ENCODE results near the gene NCKAP1. TPM values are rescaled to one million over a fixed set of nuclear protein-coding genes. Genes with fewer than 3 reads are reported as not detected.
"Not testable (repeated sequence)": the region's sequence is repeated elsewhere in the genome, so short reads cannot be mapped to it uniquely, and the experiment has no call there.

NCKAP1 gene
- total RNA-seq, 1 donor, result 8.8 TPM

GRCh38 chr2:182994228-182994912, 43.9 kb downstream of the NCKAP1 start:
- H3K27me3 ChIP-seq (ENCODE audit: insufficient read depth, low read length), result no peaks in the 10 kb centered on the region
- no peaks in the 10 kb centered on the region for H3K4me1 ChIP-seq (ENCODE audit: insufficient read depth, low read length)

DNA sequence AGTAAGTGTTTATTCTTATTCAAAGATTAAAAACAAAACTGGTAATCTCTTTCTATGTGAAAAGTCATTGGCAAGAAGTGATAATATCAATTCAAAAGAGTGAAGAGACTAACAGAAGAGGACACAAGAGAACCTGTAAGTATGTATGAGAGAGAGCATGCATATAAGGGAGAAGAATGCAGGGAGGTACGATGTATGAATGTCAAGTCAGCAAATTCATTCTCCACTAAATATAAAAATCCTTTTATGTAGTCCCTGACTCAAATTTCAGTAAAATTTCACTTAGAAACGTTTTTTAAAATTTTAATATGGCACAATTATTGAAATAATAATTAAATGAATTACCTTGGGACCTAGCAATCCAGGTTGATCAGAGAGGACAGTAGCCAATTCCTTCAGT, 55.3 kb downstream of the NCKAP1 start:
- Histone ChIP-seq H3K4me1 (ENCODE audit: insufficient read depth, low read length) (no peaks in the 10 kb centered on the region), H3K9me3 (ENCODE audit: low read depth, low read length) (no peaks in the 10 kb centered on the region), H3K4me3 (ENCODE audit: low read length) (no peak overlapping the region), H3K27me3 (ENCODE audit: insufficient read depth, low read length) (no peaks in the 10 kb centered on the region)

More at GRCh38 chr2:182994228-182994912, 43.9 kb downstream of the NCKAP1 start:
- H3K4me3 ChIP-seq (ENCODE audit: low read length), result no peak overlapping the region
- H3K9me3 ChIP-seq (ENCODE audit: low read depth, low read length), result no peaks in the 10 kb centered on the region

- not testable (repeated sequence) for H3K4me1 ChIP-seq (ENCODE audit: insufficient read depth, low read length); H3K27me3 ChIP-seq (ENCODE audit: insufficient read depth, low read length); H3K9me3 ChIP-seq (ENCODE audit: low read depth, low read length); H3K4me3 ChIP-seq (ENCODE audit: low read length)
These were observed 56.8 kb downstream of the NCKAP1 start for GRCh38 chr2:182981475-182981874.

DNA sequence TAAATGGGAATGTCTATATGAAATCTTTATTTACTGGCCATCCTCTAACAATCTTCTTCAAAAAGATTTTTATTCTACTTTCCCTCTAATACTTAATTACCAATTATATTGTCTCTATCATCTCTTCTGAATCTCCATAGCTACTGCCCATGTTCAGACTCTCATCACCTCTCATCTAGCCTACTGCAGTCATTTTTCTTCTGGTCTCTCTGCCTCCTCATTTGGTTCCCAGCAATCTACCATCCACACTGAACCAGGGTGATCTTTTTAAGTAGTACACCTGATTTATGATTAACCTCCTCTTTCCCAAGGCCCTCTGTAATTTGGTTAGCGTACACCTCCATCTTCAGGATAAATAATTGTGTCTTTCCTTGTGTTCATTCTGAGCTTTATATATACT, 57.6 kb downstream of the NCKAP1 start:
- Histone ChIP-seq H3K9me3 (ENCODE audit: low read depth, low read length) (no peaks in the 10 kb centered on the region), H3K4me1 (ENCODE audit: insufficient read depth, low read length) (no peaks in the 10 kb centered on the region), H3K4me3 (ENCODE audit: low read length) (no peak overlapping the region)

GRCh38 chr2:182980115-182980514, 58.1 kb downstream of the NCKAP1 start:
- Histone ChIP-seq H3K4me1 (ENCODE audit: insufficient read depth, low read length) (no peaks in the 10 kb centered on the region), H3K9me3 (ENCODE audit: low read depth, low read length) (no peaks in the 10 kb centered on the region), H3K4me3 (ENCODE audit: low read length) (no peak overlapping the region), H3K27me3 (ENCODE audit: insufficient read depth, low read length) (no peaks in the 10 kb centered on the region)

More for the DNA sequence above, 57.6 kb downstream of the NCKAP1 start:
- no peaks in the 10 kb centered on the region for H3K27me3 ChIP-seq (ENCODE audit: insufficient read depth, low read length)

DNA sequence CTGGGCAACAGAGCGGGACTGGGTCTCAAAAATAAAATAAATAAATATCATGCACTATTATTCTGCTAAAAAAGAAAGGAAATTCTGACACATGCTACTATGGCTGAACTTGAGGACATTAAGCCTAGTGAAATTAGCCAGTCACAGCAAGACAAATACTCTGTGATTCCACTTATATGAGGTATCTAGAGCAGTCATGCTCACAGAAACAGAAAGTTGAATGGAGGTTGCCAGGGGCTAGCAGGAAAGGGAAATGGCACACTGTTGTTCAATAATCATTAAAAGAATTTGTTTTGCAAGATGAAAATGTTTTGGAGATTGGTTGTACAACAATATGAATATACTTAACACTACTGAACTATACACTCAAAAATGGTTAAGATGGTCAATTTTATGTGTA, 60.8 kb downstream of the NCKAP1 start:
- Histone ChIP-seq H3K27me3 (ENCODE audit: insufficient read depth, low read length) (no peaks in the 10 kb centered on the region), H3K4me1 (ENCODE audit: insufficient read depth, low read length) (no peaks in the 10 kb centered on the region)

GRCh38 chr2:182973441-182974352, 64.6 kb downstream of the NCKAP1 start:
- Histone ChIP-seq H3K9me3 (ENCODE audit: low read depth, low read length) (no peaks in the 10 kb centered on the region), H3K4me3 (ENCODE audit: low read length) (no peak overlapping the region), H3K4me1 (ENCODE audit: insufficient read depth, low read length) (no peaks in the 10 kb centered on the region), H3K27me3 (ENCODE audit: insufficient read depth, low read length) (no peaks in the 10 kb centered on the region)

More for the DNA sequence above, 60.8 kb downstream of the NCKAP1 start:
- H3K9me3 ChIP-seq (ENCODE audit: low read depth, low read length), result no peaks in the 10 kb centered on the region
- H3K4me3 ChIP-seq (ENCODE audit: low read length), result no peak overlapping the region

DNA sequence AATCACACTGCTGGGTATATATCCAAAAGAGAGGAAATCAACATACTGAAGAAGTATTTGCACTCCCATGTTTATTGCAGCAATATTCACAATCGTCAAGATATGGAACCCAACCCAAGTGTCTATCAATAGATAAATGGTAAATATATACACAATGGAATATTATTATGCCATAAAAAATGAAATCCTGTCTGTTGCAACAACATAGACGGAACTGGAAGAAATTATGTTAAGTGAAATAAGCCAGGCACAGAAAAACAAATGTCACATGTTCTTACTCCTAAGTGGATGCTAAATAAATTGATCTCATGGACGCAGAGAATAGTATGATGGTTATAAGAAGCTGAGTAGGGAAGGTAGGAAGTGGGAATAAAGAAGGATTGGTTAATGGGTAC, 65.7 kb downstream of the NCKAP1 start:
- Histone ChIP-seq H3K4me1 (ENCODE audit: insufficient read depth, low read length) (no peaks in the 10 kb centered on the region), H3K9me3 (ENCODE audit: low read depth, low read length) (no peaks in the 10 kb centered on the region), H3K27me3 (ENCODE audit: insufficient read depth, low read length) (no peaks in the 10 kb centered on the region), H3K4me3 (ENCODE audit: low read length) (no peak overlapping the region)

GRCh38 chr2:182971820-182972547, 66.3 kb downstream of the NCKAP1 start:
- H3K4me3 ChIP-seq (ENCODE audit: low read length), result no peak overlapping the region
- H3K27me3 ChIP-seq (ENCODE audit: insufficient read depth, low read length), result no peaks in the 10 kb centered on the region
- H3K4me1 ChIP-seq (ENCODE audit: insufficient read depth, low read length), result no peaks in the 10 kb centered on the region
- H3K9me3 ChIP-seq (ENCODE audit: low read depth, low read length), result no peaks in the 10 kb centered on the region

DNA sequence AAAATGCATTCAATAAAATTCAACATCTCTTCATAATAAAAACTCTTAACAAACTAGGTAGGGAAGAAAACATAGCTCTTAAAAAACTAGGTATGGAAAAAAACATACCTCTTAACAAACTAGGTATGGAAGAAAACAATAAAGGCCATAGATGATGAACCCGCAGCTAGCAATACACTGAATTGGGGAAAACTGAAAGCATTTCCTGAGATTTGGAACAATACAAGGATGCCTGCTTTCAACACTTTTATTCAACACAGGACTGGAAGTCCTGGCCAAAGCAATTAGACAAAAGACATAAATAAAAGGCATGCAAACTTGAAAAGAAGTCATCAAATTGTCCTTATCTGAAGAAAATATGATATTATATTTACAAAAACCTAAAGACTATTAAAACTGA, 67.8 kb downstream of the NCKAP1 start:
- no peaks in the 10 kb centered on the region for H3K4me1 ChIP-seq (ENCODE audit: insufficient read depth, low read length)
- no peaks in the 10 kb centered on the region for H3K27me3 ChIP-seq (ENCODE audit: insufficient read depth, low read length)
- no peak overlapping the region for H3K4me3 ChIP-seq (ENCODE audit: low read length)
- no peaks in the 10 kb centered on the region for H3K9me3 ChIP-seq (ENCODE audit: low read depth, low read length)

GRCh38 chr2:182968493-182968892, 69.8 kb downstream of the NCKAP1 start:
- Histone ChIP-seq H3K4me1 (ENCODE audit: insufficient read depth, low read length) (no peaks in the 10 kb centered on the region), H3K9me3 (ENCODE audit: low read depth, low read length) (no peaks in the 10 kb centered on the region), H3K27me3 (ENCODE audit: insufficient read depth, low read length) (no peaks in the 10 kb centered on the region), H3K4me3 (ENCODE audit: low read length) (no peak overlapping the region)

DNA sequence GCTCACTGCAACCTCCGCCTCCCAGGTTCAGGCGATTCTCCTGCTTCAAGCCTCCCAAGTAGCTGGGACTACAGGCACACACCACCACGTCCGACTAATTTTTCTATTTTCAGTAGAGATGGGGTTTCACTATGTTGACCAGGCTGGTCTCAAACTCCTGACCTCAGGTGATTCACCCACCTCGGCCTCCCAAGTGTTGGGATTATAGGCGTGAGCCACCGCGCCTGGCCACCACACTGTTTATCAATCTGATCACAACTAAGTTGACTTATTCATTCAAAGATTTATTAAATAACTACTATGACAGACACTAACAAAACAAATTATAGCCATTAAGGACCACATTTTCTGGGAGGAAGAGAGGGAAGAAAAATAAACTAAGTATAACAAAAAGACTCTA, 71.9 kb downstream of the NCKAP1 start:
- not testable (repeated sequence) for H3K4me1 ChIP-seq (ENCODE audit: insufficient read depth, low read length); H3K4me3 ChIP-seq (ENCODE audit: low read length); H3K27me3 ChIP-seq (ENCODE audit: insufficient read depth, low read length); H3K9me3 ChIP-seq (ENCODE audit: low read depth, low read length)

DNA sequence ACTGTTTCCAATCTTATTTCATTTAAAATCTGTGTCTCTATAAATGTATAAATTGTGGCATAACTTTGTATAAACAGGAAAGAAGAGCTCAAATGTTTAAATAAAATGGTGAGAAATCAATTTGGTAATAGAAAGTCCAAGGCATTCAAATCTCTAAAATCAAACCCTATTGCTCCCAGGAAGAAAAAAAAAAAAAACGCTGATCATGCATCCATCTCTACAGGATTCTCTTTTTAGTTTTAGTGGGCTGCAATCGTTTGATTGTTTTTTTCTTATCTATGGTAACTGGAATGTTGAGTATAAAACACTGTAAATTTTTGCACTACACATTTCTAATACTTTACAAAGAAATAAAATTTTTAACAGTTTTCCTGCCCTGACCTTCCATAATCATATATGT, 75.6 kb downstream of the NCKAP1 start:
- Histone ChIP-seq H3K27me3 (ENCODE audit: insufficient read depth, low read length) (no peaks in the 10 kb centered on the region), H3K4me3 (ENCODE audit: low read length) (no peak overlapping the region)

DNA sequence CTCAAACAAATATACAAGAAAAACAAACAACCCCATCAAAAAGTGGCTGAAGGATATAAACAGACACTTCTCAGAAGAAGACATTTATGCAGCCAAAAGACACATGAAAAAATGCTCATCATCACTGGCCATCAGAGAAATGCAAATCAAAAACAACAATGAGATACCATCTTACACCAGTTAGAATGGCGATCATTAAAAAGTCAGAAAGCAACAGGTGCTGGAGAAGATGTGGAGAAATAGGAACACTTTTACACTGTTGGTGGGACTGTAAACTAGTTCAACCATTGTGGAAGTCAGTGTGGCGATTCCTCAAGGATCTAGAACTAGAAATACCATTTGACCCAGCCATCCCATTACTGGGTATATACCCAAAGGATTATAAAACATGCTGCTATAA, 77.4 kb downstream of the NCKAP1 start:
- not testable (repeated sequence) for H3K4me1 ChIP-seq (ENCODE audit: insufficient read depth, low read length); H3K9me3 ChIP-seq (ENCODE audit: low read depth, low read length); H3K4me3 ChIP-seq (ENCODE audit: low read length); H3K27me3 ChIP-seq (ENCODE audit: insufficient read depth, low read length)

More for the DNA sequence above, 75.6 kb downstream of the NCKAP1 start:
- Histone ChIP-seq H3K9me3 (ENCODE audit: low read depth, low read length) (no peaks in the 10 kb centered on the region), H3K4me1 (ENCODE audit: insufficient read depth, low read length) (no peaks in the 10 kb centered on the region)

DNA sequence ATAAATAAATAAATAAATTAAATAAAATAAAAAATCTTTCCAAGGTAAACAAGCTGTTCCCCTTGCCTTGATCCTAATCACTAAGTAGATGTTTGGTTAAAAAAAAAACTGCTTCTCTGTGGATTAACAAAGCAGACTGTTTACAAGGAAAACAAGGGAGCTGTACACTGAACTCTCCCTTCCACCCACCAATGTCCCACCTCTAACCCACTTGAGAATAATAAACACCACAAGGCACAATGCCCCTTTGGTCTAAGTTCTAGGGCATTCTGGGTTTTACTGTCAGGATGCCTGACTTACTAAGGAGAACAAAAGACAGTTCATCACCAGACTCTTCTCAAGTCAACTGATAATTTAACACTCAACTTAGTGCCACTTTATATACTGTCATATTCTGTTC, 83.5 kb downstream of the NCKAP1 start:
- H3K4me3 ChIP-seq (ENCODE audit: low read length), result no peak overlapping the region
- H3K4me1 ChIP-seq (ENCODE audit: insufficient read depth, low read length), result no peaks in the 10 kb centered on the region
- H3K27me3 ChIP-seq (ENCODE audit: insufficient read depth, low read length), result no peaks in the 10 kb centered on the region
- H3K9me3 ChIP-seq (ENCODE audit: low read depth, low read length), result no peaks in the 10 kb centered on the region
